Parathyroid adenoma (tissue), 2 donors: ENCODE measurements around the gene MMEL1.

Experiments
- H2AFZ ChIP-seq: fragments of 300-600 bp; sonication (generic); one replicate; pipeline ENCODE4 v1.7.0; 2017; ENCODE audit warnings: antibody characterized with exemption, mild to moderate bottlenecking
- H3K27ac ChIP-seq: fragments of 300-600 bp; sonication (generic); one replicate; pipeline ENCODE4 v1.7.0; 2017
- H3K27me3 ChIP-seq: fragments of 300-600 bp; sonication (generic); one replicate; pipeline ENCODE4 v1.7.0; 2017; ENCODE audit warnings: low read length; ENCODE audit not compliant: control insufficient read depth, insufficient read depth
- H3K36me3 ChIP-seq: fragments of 300-600 bp; sonication (generic); one replicate; pipeline ENCODE4 v1.7.0; 2017; ENCODE audit warnings: low read length; ENCODE audit not compliant: control insufficient read depth, insufficient read depth
- H3K4me1 ChIP-seq: fragments of 300-600 bp; sonication (generic); one replicate; pipeline ENCODE4 v1.7.0; 2017; ENCODE audit warnings: control low read depth
- H3K4me2 ChIP-seq: fragments of 300-600 bp; sonication (generic); one replicate; pipeline ENCODE4 v1.7.0; 2017; ENCODE audit warnings: low read length
- H3K4me3 ChIP-seq: fragments of 300-600 bp; sonication (generic); one replicate; pipeline ENCODE4 v1.7.0; 2017; ENCODE audit warnings: low read depth, low read length
- H3K79me2 ChIP-seq: fragments of 300-600 bp; sonication (generic); one replicate; pipeline ENCODE4 v1.7.0; 2017; ENCODE audit warnings: control low read depth
- H3K9ac ChIP-seq: fragments of 300-600 bp; sonication (generic); one replicate; pipeline ENCODE4 v1.7.0; 2017; ENCODE audit warnings: mild to moderate bottlenecking
- H3K9me3 ChIP-seq: fragments of 300-600 bp; sonication (generic); one replicate; pipeline ENCODE4 v1.7.0; 2017; ENCODE audit warnings: low read length; ENCODE audit not compliant: control insufficient read depth
- TF ChIP-seq, protein P1 (sequence below): fragments of 300-600 bp; sonication (generic); IDR thresholded peaks from one replicate; pipeline ENCODE4 v1.7.0; 2017; ENCODE audit warnings: antibody characterized with exemption, mild to moderate bottlenecking
- donor health status: primary hyperparathyroidism.

Gene MMEL1

DNA sequence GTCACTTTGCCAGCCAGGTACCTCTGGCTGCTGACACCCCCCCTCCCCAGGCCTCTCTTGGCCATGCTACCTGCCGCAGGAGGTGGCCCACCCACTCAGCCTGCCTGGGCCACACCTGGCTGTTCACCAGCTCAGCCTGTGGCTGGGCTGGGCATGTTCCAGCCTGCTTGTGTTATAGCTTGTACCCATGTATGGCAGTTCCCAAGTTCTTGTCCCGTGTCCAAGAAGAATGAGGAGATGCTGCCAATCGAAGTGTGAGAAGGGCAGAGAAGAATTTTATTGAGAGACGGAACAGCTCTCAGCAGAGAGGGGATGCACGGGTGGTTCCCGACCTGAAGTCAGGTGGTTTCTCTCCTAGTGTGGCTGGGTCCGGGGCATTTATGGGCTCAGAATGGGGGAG, 3.9 kb upstream of the MMEL1 start:
- no peaks in the 10 kb centered on the region for H3K4me1 ChIP-seq
- no peaks in the 10 kb centered on the region for H3K36me3 ChIP-seq
- H3K27ac ChIP-seq, result no peak overlapping the region
- H2AFZ ChIP-seq, result no peak overlapping the region
- H3K4me3 ChIP-seq, result no peak overlapping the region
- no peak overlapping the region for H3K4me2 ChIP-seq
- no peak overlapping the region for H3K9ac ChIP-seq
- no peaks in the 10 kb centered on the region for H3K79me2 ChIP-seq
- no peaks in the 10 kb centered on the region for H3K27me3 ChIP-seq
- TF ChIP-seq, protein P1, sequence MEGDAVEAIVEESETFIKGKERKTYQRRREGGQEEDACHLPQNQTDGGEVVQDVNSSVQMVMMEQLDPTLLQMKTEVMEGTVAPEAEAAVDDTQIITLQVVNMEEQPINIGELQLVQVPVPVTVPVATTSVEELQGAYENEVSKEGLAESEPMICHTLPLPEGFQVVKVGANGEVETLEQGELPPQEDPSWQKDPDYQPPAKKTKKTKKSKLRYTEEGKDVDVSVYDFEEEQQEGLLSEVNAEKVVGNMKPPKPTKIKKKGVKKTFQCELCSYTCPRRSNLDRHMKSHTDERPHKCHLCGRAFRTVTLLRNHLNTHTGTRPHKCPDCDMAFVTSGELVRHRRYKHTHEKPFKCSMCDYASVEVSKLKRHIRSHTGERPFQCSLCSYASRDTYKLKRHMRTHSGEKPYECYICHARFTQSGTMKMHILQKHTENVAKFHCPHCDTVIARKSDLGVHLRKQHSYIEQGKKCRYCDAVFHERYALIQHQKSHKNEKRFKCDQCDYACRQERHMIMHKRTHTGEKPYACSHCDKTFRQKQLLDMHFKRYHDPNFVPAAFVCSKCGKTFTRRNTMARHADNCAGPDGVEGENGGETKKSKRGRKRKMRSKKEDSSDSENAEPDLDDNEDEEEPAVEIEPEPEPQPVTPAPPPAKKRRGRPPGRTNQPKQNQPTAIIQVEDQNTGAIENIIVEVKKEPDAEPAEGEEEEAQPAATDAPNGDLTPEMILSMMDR, result no peak
- no peaks in the 10 kb centered on the region for H3K9me3 ChIP-seq

DNA sequence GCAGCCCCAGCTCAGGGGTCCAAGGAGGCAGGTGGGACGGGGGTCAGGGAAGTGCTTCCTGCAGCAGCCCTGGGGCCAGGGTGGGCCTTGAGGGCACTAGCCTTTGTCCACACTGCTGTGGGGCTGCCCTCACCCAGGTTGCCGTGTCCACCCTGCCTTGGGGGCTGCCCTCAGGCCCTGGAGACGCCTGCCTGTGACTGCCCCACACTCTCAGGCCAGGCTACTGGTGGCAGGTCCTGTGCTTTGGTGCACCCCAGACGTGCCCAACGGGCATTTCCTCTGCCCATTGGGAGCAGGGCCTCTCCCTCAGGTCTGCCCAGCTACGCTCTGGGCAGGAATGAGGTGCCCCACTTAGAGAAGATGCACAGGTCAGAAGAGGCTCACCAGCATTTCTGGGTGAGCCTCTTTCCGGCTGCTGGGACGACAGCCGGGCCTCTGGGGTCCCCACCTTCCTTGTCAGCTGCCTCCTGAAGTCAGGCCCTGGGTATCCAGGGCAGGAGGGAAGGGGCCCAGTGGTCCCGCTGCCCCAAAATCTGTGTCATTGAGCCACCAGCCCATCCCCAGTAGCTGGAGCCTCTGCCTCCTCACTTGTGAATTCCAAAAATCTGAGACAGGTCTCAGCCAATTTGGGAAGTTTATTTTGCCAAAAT, 2.7 kb upstream of the MMEL1 start:
- Histone ChIP-seq H3K4me2 (no peak overlapping the region), H3K27ac (no peak overlapping the region), H2AFZ (no peak overlapping the region), H3K79me2 (no peaks in the 10 kb centered on the region), H3K9me3 (no peaks in the 10 kb centered on the region), H3K36me3 (no peaks in the 10 kb centered on the region), H3K4me3 (no peak overlapping the region), H3K9ac (no peak overlapping the region), H3K27me3 (no peaks in the 10 kb centered on the region), H3K4me1 (no peaks in the 10 kb centered on the region)
- TF ChIP-seq, protein P1, result no peak

DNA sequence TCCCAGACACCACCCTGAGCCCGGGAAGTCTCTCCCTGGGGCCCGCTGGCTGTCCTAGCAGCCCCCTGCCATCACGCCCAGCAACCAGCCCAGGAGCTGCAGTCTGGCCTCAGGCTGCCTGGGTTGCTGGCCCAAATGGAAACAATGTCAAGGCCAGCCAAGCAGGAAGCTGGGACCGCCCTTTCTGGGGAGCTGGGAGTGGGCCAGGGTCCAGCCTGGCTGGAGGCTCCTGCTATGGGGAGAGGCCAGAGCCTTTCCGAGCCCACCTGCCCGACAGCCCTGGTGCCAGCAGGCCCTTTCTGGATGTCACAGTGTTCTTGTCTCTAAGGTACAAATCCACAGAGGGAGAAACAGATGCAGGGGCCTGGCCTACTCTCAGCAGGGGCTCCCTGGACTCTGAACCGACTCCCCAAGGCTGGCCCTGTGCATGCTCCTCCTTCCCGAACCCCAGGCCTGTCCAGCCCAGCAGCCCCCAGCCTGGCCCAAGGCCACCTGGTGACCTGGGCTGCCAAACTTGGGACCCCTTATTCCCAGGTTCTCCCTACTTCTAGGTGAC, 1.2 kb upstream of the MMEL1 start:
- H3K4me1 ChIP-seq, result no peaks in the 10 kb centered on the region
- no peaks in the 10 kb centered on the region for H3K36me3 ChIP-seq
- no peak overlapping the region for H3K4me3 ChIP-seq
- H3K9ac ChIP-seq, result no peak overlapping the region
- TF ChIP-seq, protein P1, result no peak
- H3K79me2 ChIP-seq, result no peaks in the 10 kb centered on the region
- no peak overlapping the region for H3K4me2 ChIP-seq
- no peaks in the 10 kb centered on the region for H3K9me3 ChIP-seq
- H3K27me3 ChIP-seq, result no peaks in the 10 kb centered on the region
- no peak overlapping the region for H2AFZ ChIP-seq
- no peak overlapping the region for H3K27ac ChIP-seq

DNA sequence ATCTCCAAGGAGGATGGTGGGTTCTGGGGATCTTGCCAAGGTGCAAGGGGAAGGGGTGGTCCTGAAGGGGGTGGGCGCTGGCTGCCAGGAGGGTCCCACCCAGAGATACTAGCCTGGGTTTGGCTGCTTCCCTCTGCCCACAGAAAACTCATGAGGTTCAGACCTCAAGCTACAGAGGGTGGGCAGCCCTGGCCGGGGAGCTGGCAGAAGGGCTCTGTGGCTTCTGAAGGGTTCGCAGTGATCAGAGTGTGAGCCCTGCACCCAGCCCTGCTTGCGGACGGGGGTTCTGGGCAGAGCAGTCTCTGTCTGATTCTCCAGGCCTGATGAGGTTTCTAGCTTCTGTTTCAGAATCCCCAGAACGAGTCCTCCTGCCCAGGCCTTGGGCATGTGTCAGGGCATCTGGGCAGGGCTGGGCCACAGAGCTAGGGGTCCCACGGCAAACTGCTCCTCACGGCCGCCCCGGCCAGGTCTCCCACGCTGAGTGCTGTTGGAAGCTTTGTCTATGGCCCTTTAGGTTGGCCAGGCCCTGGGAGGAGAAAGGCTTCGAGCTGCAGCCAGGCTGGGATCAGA, 635 bp upstream of the MMEL1 start:
- no peak overlapping the region for H3K27ac ChIP-seq
- TF ChIP-seq, protein P1, result no peak
- H3K4me2 ChIP-seq, result no peak overlapping the region
- H2AFZ ChIP-seq, result no peak overlapping the region
- H3K36me3 ChIP-seq, result no peaks in the 10 kb centered on the region
- no peaks in the 10 kb centered on the region for H3K4me1 ChIP-seq
- no peaks in the 10 kb centered on the region for H3K9me3 ChIP-seq
- no peaks in the 10 kb centered on the region for H3K79me2 ChIP-seq
- H3K9ac ChIP-seq, result no peak overlapping the region
- H3K4me3 ChIP-seq, result no peak overlapping the region
- no peaks in the 10 kb centered on the region for H3K27me3 ChIP-seq

DNA sequence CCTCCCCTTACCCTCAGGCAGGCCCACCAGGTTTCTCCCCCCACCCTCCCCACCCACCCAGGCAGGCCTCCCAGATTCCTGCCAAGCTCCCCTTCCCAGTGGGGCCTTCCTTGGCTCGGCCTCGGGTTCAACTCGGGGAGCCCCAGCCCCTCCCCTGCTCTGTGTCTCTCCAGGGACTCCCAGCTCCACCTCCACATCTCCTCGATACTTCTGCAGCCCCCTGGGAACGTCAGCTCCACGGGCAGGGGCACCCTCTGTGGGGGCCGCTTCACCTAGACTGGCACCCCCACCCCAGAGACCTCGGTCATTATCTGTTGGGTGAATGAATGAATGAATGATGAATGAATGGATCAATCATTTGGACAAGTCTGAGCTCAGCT, 775 bp downstream of the MMEL1 start:
- H3K4me2 ChIP-seq, result no peak overlapping the region
- H3K4me1 ChIP-seq, result no peaks in the 10 kb centered on the region
- H3K27ac ChIP-seq, result no peak overlapping the region
- H3K4me3 ChIP-seq, result no peak overlapping the region
- no peak overlapping the region for H3K9ac ChIP-seq
- no peaks in the 10 kb centered on the region for H3K36me3 ChIP-seq
- no peak overlapping the region for H2AFZ ChIP-seq
- H3K9me3 ChIP-seq, result no peaks in the 10 kb centered on the region
- TF ChIP-seq, protein P1, result no peak
- no peaks in the 10 kb centered on the region for H3K79me2 ChIP-seq
- H3K27me3 ChIP-seq, result no peaks in the 10 kb centered on the region
